ENCODE results near the gene TMEM131L.

The TMEM131L gene

DNA sequence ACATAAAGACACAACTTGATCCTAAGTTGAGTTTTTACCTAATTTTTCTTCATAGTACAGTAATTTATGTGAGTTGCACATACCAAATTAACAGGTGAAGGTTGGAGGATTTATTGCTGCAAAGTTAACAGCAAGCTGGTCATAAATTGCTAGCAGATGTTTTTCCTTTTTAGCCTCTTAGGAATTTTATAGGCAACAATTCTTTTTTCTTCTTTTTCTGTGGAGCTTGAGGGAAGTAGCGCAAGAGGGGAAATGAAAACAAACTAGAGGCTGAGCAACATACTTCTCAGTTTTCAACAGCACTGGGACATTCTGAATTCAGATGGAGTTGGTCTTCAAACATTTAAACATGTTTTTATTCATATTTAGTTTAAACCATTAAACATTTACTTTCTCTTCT lies 154.2 kb downstream of the TMEM131L start:
- no peak for DNase-seq

DNA sequence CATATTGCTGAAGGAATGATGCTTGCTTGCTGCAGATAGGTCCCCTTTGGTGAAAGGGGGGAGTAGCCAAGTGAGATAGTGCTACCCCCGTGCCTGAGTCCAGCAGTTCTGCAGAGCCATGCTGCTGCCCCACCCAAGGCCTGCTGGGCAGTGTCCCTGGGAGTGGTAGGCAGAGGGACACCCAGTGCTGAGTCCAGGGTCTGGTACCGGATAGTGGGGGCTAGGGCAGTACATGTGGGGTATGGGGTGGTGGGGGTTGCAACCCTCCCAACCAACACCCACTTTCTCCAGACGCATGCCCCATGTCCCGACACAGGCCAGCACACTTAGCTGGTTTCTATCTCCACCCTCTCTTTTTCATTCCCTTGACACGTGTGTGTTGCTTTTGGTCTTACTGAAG lies 155.9 kb downstream of the TMEM131L start:
- no peak for DNase-seq

DNA sequence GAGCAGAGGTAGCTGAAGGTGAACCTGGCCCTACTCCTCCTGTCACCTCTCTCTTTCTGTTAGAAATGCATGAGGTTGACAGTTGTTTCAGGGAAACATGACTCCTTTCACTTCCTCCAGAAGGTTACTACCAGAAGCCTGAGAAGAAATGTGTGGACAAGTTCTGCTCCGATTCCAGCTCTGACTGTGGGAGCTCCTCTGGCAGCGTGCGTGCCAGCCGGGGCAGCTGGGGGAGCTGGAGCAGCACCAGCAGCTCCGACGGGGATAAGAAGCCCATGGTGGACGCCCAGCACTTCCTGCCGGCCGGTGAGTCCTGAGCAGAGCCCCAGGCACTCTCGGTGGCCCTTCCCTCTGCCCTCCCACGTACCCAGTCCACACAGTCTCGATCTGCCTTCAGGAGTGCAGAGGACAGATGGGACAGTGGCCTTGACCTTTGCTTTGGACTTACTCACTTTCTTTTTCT lies 156.6 kb downstream of the TMEM131L start:
- no peak for DNase-seq

DNA sequence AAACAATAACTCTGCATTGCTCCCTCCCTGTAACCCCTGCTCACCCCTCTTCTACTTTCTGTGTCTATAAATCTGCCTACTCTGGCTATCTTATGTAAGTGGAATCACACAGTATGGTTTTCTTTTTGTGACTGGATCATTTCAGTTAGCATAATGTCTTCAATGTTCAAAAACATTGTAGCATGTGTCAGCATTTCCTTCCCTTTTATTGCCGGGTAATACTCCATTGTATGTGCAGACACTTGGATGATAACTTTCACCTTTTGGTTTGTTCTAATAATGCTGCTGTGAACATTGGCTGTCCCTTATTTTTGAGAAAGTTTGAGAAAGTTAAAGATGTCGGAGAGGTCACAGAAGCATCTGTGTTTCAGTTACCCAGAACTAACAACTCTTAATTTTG lies 157.3 kb downstream of the TMEM131L start:
- DNase-seq, result no peak

DNA sequence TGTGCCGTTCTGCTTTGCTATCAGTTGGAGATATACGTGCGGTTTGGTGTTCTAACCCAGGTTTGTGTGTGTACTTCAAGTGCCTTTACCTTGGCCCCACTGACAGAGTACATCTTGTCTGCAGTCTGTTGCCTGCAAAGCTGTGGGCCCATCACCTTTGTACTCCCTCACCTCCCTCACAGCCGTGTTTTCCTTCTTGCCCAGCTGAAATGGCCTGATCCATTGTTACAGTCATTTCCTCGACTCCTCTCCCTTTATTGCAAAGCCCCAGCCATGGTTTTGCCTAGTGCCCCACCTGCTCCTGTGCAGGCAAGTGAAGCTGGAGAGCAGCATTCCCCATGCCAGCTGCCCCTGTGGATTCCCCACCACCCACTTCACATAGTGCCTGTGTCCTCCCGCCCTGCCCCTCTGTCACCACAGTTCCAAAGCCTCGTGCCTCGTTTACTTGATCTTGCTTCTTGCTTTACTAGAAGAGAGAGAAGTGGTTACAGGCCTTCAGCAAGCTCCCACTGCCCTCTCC lies 162.7 kb downstream of the TMEM131L start:
- no peak for DNase-seq

DNA sequence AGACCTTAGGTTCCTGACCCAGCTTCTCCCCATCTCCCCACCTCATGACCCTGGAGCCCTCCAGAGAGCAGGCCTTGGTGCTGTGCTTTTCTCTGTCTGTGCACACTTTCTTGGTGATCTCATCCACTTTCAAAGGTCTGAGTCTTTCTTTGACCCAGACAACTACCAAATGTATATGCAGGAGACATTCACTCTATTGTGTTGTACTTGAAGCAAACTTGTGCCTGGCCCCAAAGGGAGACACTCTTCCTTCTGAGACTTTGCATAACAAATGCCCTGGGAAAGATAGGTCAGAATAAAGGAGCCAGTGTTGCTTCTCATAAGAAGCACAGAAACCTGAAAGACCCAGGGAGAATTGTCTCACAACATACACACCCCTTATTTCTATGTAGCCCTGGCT lies 163.6 kb downstream of the TMEM131L start:
- no peak for DNase-seq

DNA sequence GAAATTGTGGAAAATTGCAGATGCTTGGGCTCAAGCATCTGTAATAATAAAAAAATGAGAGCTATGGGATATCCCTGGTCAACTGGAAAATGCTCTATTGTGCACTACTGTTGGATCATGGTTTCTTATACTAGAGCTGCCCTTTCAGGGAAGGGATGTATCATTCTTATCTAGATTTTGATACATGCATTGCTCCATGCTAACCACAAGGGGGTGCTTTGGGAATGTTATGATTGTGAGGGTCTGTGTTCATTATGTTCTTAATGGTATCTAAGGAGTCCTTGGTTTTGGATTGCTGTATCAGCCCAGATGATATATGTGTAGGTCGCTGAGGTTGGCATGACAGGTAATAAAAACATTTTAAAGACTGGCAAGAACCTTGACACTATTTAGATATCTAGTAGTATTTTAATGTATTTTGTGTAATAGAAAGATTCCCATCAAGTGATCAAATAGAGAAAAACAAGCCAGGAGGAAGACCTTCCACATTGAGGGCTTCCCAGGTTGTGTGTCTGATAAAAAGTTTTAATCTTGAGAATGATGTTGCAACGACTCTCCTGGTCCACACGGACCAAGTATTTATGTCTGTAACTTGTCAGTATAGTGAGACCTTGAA lies 168.7 kb downstream of the TMEM131L start:
- DNase-seq, result no peak

DNA sequence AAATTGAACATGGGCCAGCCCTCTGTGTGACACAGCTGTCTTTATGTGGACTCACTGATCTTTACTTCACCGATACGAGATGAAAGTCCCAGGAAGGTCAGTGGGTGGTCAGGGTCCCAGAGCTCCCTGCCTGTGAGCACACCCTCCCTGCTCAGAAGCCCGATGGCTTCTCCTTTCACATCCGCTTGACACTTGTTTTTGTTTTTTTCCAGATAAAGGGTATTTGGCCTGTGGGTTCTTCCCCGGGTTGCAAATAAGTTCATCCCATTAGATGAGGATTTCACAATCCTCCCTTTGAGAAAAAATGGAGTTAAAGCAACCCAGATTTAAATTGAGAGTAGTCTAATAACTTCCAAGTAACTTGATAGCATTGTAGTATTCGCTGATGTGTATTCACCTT lies 169.7 kb downstream of the TMEM131L start:
- DNase-seq, result no peak

DNA sequence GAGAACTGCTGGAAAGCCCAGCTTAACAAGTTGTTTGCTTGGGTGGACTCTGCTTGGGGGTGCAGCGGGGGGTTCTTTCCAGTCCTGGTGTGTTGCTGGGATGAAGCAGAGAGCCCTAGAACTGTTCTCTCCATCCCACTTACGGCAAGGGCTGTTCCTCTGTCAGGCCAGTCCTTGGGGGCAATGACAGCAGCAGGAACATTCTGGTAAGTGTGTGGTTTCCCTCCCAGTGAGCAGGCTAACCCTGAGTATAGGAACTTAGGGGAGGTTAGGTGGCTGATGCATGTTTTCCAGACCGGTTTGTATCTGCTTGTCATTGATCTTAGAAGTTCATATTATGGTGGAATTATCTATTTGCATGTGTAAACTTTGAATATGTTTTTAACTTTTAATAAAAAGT lies 171.0 kb downstream of the TMEM131L start:
- DNase-seq, result no peak

DNA sequence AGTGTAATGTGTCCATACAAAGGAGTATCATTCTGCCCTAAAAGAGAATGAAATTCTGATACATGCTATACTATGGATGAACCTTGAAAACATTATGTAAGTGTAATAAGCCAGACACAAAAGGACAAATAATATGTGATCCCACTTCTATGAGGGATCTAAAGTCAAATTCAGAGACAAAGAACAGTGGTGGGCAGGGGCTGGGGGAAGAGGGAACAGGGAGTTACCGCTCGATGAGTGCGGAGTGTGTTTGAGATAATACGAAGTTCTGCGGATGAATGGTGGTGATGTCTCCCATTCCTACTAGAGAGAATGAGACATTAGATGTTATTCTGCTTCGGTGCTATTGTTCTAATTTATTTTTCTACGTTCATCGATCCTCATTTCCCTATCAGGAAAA lies 171.9 kb downstream of the TMEM131L start:
- no peak for DNase-seq

DNA sequence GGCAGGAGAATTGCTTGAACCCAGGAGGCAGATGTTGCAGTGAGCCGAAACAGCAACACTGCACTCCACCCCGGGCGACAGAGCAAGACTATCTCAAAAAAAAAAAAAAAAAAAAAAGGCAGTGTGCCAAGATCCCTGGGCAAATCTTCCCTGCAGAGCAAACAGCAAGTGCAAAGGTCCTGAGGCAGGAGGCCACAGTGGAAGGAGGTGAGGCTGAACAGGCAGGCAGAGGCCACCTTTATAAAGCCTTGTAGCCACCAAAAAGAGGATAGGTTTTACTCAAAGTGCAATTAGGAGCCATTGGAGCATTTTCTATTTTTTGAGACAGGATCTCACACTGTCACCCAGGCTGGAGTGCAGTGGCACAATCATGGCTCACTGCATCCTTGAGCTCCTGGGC lies 172.8 kb downstream of the TMEM131L start:
- DNase-seq, result no peak

DNA sequence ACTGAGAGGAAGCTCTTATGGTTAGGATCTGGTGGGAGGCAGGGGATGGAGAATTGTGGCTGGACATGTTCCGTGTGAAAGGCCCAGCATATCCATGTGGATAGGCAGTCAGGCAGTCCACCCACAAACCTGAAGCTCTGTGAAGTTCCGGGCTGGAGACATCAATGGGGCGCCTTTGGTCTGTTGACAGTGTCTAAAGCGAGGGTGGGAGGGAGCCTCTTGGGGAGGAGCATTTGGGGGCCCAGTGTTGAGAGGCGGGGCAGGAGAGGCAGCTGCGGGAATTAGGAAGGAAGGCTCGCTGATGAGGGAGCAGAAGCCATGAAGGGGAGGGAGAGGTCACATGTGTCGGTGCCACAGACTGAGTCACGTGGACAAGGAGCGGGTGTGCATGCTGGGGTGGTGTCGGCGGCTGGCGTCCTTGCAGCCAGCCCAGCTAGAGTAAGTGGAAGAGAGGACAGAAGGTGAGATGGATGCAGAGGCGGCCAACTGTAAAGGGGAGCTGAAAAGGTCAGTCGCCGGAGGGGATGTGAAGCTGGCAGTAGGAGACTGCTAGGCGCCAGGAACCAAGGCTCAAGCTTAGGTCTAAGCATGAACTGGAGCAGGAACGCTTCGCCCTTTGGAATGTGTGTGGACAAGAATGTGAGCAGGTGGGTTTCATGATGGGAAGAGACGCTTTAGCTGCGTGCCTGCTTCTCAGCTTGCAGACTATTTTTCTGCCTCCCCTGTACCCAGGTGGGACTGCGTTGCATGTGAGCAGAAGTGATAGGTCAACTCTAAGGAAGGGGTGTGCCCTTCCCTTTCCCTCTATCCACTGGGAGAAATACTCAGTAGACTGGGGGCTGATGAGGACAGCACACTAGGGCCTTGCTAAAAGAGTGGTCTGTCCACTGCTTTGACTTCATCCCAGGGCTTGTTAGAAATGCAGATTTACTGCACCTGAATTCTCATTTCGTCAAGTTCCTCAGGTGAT lies 174.0 kb downstream of the TMEM131L start:
- no peak for DNase-seq

DNA sequence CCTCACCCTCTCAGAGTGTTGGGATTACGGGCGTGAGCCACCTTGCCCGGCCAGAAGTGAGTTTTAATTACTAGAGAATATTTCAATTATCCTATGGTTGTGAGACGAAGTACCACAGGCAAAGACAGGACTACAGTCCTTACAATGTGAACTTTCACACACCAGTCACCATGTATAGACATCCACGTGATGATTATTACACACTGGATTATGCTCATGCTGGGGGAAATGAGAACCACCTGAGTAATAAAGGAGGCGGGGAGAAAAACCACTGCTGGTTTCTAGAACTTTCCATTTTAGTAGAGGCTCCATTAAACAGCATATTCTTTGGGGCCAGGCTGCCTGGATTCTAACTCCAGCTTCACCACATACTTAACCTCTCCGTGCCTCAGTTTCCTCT lies 175.4 kb downstream of the TMEM131L start:
- DNase-seq, result no peak

DNA sequence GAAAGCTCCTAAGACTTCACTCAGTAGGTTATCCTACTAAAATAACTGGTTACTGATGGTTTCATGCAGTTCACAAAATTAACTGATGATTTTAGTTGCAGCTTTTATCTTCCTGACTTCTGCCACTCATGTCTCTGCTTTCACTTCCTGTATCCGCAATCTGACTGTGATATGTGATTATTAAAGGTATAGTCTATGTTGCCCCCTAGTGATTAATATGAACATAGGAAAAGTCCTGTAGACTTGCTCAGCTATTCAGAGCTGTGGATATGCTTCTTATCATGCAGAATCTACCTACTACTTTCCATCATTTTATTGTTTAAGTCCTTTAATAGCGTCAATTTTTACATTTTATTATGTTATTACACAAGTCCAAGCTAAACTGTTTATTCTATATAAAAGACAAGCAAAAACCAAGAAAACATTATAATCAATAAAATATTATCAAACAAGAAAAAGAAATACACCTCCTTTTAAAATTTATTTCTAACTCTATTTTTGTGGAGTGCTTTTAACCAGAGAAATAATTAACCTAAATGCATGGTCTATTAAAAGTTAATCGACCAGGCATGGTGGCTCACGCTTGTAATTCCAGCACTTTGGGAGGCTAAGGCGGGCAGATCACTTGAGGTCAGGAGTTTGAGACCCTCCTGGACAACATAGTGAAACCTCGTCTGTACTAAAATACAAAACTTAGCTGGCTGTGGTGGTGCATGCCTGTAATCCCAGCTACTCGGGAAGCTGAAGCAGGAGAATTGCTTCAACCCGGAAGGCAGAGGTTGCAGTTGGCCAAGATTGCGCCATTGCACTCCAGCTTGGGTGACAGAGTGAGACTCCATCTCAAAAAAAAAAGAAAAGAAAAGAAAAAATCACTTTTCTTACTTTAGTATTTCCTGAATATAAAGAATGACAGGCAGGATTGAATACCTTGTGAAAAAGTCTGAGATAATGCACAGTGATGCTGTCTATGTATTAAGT lies 177.5 kb downstream of the TMEM131L start:
- no peak for DNase-seq

DNA sequence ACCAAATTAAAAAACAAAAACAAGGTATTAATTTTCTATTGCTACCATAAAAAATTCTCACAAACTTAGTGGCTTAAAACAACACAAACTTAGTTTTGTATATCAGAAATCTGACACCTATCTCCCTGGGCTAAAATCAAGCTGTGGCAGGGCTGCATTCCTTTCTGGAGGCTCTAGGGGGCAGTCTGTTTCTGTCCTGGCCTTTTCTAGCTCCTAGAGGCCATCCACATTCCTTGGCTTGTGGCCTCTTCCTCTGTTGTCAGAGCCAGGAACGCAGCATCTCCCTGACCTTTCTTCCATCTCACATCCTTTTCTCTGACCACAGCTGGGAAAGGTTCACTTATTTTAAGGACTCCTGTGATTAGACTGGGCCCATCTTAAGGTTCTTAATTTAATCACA lies 179.0 kb downstream of the TMEM131L start:
- DNase-seq, result no peak

DNA sequence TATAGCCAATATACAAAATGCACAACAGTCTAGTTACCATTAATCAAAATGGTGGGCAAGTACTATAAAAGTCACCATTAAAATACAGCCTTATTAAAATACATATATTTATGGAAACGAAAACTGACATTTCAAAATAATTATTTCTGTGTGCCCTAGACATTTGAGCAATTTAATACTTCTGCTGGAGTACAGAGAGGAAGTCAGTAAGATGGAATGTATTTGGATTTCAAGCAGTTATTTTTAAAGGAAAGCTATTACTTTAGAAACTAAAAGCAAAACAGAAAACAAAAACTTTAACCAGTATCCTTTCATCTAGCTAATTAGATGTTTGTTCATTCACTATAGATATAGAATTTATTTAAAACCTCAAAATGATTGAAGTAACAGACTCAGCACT lies 180.1 kb downstream of the TMEM131L start:
- no peak for DNase-seq

DNA sequence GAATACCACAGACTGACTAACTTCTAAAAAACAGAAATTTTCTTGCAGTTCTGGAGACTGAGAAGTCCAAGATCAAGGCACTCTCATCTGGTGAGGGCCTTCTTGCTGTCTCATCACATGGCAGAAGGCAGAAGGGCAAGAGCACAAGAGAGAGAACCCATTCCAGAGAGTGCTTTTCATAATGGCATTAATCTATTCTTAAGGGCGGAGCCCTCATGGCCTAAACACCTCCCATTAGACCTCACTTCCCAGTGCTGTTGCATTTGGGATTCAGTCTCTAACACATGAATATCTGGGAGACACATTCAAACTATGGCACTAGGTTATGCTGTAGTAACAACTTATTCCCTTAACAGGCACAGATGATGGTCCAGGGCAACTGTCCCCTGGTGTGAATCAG lies 180.8 kb downstream of the TMEM131L start:
- DNase-seq, result no peak

DNA sequence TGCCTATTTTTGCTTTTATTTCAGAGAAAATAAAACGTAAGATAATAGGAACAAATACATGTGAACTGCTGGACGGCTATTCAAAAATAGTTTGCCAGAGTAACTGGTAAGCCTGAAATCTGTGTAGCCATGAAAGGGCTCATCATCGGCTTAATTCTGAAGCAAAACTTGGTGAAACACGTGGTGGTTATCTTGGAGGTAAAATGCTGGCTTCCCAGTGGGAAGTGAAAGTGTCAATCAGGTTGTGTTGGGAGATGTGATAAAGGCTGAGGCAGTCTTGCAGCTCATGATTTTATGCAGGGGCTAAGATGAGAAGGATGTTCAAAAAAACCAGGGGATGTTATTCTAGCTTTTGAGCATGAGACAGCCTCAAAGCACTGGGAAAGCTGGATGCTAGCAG lies 181.8 kb downstream of the TMEM131L start:
- DNase-seq, result no peak

DNA sequence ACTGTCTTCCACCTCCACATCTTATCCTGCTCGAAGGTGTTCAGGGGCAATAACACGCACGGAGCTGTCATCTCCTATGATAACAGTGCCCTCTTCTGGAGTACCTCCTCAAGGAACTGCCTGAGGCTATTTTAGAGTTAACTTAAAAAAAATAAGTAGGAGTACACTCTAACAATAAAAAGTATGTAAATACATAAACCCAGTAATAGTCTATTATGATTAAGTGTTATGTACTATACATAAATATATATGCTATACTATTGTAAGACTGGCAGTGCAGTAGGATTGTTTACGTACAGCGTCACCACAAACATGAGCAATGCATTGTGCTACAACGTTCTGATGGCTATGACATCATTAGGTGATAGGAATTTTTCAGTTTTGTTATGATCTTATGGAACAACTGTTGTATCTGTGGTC lies 183.4 kb downstream of the TMEM131L start:
- DNase-seq, result no peak

DNA sequence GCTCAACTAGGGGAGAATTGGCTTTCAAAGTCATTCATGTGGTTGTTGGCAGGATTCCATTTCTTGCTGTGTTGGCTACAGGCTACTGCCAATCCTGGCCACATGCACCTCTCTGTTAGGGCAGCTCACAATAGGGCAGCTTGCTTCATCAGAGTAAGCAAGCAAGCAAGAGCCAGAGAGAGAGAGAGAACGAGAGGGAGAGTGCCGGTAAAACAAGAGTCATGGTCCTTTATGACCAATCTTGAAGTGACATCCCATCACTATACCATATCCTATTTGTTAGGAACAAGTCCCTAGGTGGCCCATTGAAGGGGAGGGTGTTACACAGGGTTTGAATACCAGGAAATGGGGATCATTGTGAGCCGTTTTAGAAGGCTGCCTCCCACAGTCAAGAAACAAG lies 185.0 kb downstream of the TMEM131L start:
- DNase-seq, result peak in 3 of 14 donors; percentile 7 to 16 (median 11)

DNA sequence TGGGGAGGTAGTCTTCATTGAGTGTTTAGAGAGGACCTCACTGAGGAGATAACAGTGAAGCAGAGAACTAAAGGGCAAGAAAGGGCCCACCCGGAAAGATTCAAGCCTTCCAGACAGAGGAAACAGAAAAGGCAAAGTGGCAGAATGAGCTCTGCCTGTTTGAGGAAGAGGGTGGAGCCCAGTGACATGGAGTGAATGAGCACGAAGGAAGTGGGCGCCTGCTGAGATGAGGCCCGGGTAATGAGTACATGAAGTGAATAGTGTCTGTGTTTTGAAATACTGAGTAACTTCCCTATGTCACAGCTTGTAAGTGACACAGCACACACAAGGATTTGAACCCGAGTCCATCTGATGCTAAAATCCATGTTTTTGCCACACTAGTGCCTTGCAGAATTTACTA lies 185.4 kb downstream of the TMEM131L start:
- peak in 6 of 14 donors; percentile 16 to 43 (median 28) for DNase-seq

DNA sequence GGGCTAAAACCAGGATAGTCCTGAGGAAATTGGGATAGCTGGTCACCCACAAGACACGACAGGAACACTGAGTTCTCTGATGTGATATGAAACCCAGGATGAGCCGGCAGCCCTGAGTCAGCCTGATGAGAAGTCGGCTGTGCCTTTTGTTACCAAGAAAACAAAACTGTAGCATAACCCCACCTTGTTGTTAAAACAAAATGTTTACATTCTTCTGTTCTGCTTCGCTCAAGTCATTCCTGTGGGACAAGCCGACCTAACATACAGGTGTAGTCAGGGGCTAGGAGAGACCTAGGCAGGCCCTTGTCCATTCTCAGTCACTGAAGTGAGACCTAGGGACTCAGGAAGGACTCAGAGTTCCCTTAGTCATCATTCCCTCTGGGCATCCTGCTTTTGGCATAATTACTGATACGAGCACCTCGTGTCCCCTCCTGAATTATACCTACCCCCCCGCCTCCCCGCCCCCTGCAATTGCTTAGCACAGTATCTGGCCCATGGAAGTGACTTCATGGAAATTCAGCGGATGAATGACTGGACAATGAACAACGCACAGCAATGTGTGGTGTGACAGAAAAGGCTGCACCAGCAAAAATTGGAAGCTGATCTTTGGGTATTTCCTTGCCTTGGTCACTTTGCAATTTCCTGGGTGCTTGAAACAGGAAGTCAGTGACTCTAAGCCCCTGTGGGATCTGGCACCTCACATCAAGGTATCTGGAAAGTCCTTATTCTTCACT lies 186.1 kb downstream of the TMEM131L start:
- DNase-seq, result peak in 4 of 14 donors; percentile 18 to 57 (median 26)
